WTC11 (cell line): Measurements from ENCODE around the gene BEGAIN. TPM values are rescaled to one million over a fixed set of nuclear protein-coding genes. Genes with fewer than 3 reads are reported as not detected.

Experiments used
- ATAC-seq: fragments of 200-7000 bp; cut with Tn5 transposase; 2 replicates; pipeline ENCODE4 v1.10.0; 2021; ENCODE audit warnings: mild to moderate bottlenecking, moderate library complexity
- CTCF ChIA-PET: fragments of 300-600 bp; sonication (Branson Sonifier 250); formaldehyde crosslinking; loops from one replicate; lab custom pipeline; 2021; ENCODE audit warnings: antibody characterized with exemption; lab: Charles Lee
- POLR2A ChIA-PET: fragments of 350-600 bp; sonication (Branson Sonifier 250); formaldehyde crosslinking; loops from one replicate; lab custom pipeline; 2021; ENCODE audit warnings: antibody characterized with exemption; lab: Charles Lee
- DNase-seq: peaks from one replicate; pipeline ENCODE4 v3.0.0; 2021; ENCODE audit warnings: low spot score
- H3K27ac Mint-ChIP-seq: 2 replicates; pipeline ENCODE4 v1.8.0; 2021; ENCODE audit warnings: mixed read lengths
- H3K27me3 Mint-ChIP-seq: 2 replicates; pipeline ENCODE4 v1.8.0; 2021; ENCODE audit warnings: low read depth, mild to moderate bottlenecking, moderate library complexity, mixed read lengths
- H3K36me3 Mint-ChIP-seq: 2 replicates; pipeline ENCODE4 v1.8.0; 2021; ENCODE audit warnings: mixed read lengths
- H3K4me1 Mint-ChIP-seq: 2 replicates; pipeline ENCODE4 v1.8.0; 2022; ENCODE audit warnings: mixed read lengths
- H3K4me3 Mint-ChIP-seq: 2 replicates; pipeline ENCODE4 v1.8.0; 2021; ENCODE audit warnings: mild to moderate bottlenecking, moderate library complexity, mixed read lengths
- H3K9me3 Mint-ChIP-seq: 2 replicates; pipeline ENCODE4 v1.8.0; 2021; ENCODE audit warnings: mixed read lengths
- AFF4 ChIP-seq: sonication (generic); formaldehyde crosslinking; IDR thresholded peaks from 2 replicates; pipeline ENCODE4 v1.8.1; 2023; ENCODE audit warnings: mild to moderate bottlenecking, missing genetic modification reagents, borderline replicate concordance
- AR ChIP-seq: fragments of 250-450 bp; sonication (Bioruptor Pico); IDR thresholded peaks from 2 replicates; pipeline ENCODE4 v1.9.0; 2021; ENCODE audit warnings: mild to moderate bottlenecking
- ATF6 ChIP-seq: sonication (generic); formaldehyde crosslinking; IDR thresholded peaks from 2 replicates; pipeline ENCODE4 v1.8.1; 2023; ENCODE audit warnings: mild to moderate bottlenecking, missing genetic modification reagents
- CBFB ChIP-seq: sonication (generic); formaldehyde crosslinking; IDR thresholded peaks from 2 replicates; pipeline ENCODE4 v1.8.1; 2022; ENCODE audit warnings: mild to moderate bottlenecking, low read depth, missing genetic modification reagents
- CTCF ChIP-seq: fragments of 200-600 bp; IDR thresholded peaks from 2 replicates; pipeline ENCODE4 v1.8.0; 2022; ENCODE audit warnings: antibody characterized with exemption
- JAZF1 ChIP-seq: fragments of 250-450 bp; sonication (Bioruptor Pico); IDR thresholded peaks from 2 replicates; pipeline ENCODE4 v1.9.0; 2021; ENCODE audit warnings: moderate library complexity, mild to moderate bottlenecking, inconsistent platforms
- MXD4 ChIP-seq: fragments of 250-450 bp; sonication (Bioruptor Pico); IDR thresholded peaks from 2 replicates; pipeline ENCODE4 v1.8.0; 2021; ENCODE audit warnings: mild to moderate bottlenecking, moderate library complexity, borderline replicate concordance
- NFYB ChIP-seq: sonication (generic); formaldehyde crosslinking; conservative IDR thresholded peaks from 2 replicates; pipeline ENCODE4 v1.8.0; 2022; ENCODE audit warnings: low read depth, missing genetic modification reagents
- SOX15 ChIP-seq: fragments of 250-450 bp; sonication (Bioruptor Pico); IDR thresholded peaks from 2 replicates; pipeline ENCODE4 v1.9.0; 2021; ENCODE audit warnings: mild to moderate bottlenecking
- USF2 ChIP-seq: sonication (generic); formaldehyde crosslinking; IDR thresholded peaks from 2 replicates; pipeline ENCODE4 v1.8.1; 2023; ENCODE audit warnings: mild to moderate bottlenecking, missing genetic modification reagents, moderate library complexity
- ZBTB21 ChIP-seq: sonication (generic); formaldehyde crosslinking; IDR thresholded peaks from 2 replicates; pipeline ENCODE4 v1.8.1; 2023; ENCODE audit warnings: mild to moderate bottlenecking, missing genetic modification reagents, borderline replicate concordance
- ZNF121 ChIP-seq: sonication (generic); formaldehyde crosslinking; IDR thresholded peaks from 2 replicates; pipeline ENCODE4 v1.8.0; 2023; ENCODE audit warnings: missing genetic modification reagents
- total RNA-seq: library from RNA; stranded (reverse); gene quantifications from 3 replicates; pipeline ENCODE4 v1.2.3, GENCODE V29; 2021

Gene BEGAIN
- total RNA-seq, 1 experiment from 2014 or later: 1.3 TPM

GRCh38 chr14:100622224-100622623 lies 35.0 kb upstream of the BEGAIN start (continued):
- TF ChIP-seq MXD4 (no peak), AFF4 (CRISPR knock-in tag) (no peak), CTCF (no peak), JAZF1 (CRISPR knock-in tag) (no peak), CBFB (no peak), ZBTB21 (CRISPR knock-in tag) (no peak)

- Mint-ChIP-seq H3K4me3 (no peak overlapping the region), H3K4me1 (peaks cover 14% of the 10 kb centered on the region), H3K36me3 (no peaks in the 10 kb centered on the region), H3K27me3 (peaks cover 9% of the 10 kb centered on the region), H3K27ac (no peak overlapping the region), H3K9me3 (peaks cover 2% of the 10 kb centered on the region)
- DNase-seq (peak; percentile 55), ATAC-seq (peak; percentile 86)
- POLR2A ChIA-PET: no interaction called here
- CTCF ChIA-PET: no interaction called here
- TF ChIP-seq ZNF121 (CRISPR knock-in tag) (no peak), NFYB (CRISPR knock-in tag) (peak; percentile 79), AR (CRISPR knock-in tag) (no peak), ATF6 (CRISPR knock-in tag) (no peak), SOX15 (CRISPR knock-in tag) (no peak), USF2 (CRISPR knock-in tag) (peak; percentile 42; the same call in 1 of the 2 replicates)
Measured at GRCh38 chr14:100621806-100622205, 34.6 kb upstream of the BEGAIN start.
